Ovary (tissue), 9 donors: ENCODE results near the gene SLC10A4. TPM values are rescaled to one million over a fixed set of nuclear protein-coding genes. Genes with fewer than 3 reads are reported as not detected.

Experiments
- DNase-seq, 5 donors: peaks; one replicate each; pipeline ENCODE4 v3.0.0-alpha.2; 2019 to 2020
- H3K27ac ChIP-seq, 2 donors: fragments of 200-600 bp; one replicate each; pipeline versions ENCODE4 v1.5.1 to v1.8.0; 2019 to 2022
- H3K27me3 ChIP-seq: fragments of 200-600 bp; one replicate; pipeline ENCODE4 v1.8.0; 2022
- H3K36me3 ChIP-seq: fragments of 200-600 bp; sonication (generic); one replicate; pipeline ENCODE4 v1.5.1; 2019
- H3K4me1 ChIP-seq: one replicate; pipeline ENCODE4 v1.8.1; 2013; ENCODE audit warnings: mild to moderate bottlenecking, moderate library complexity; ENCODE audit not compliant: insufficient read depth
- H3K4me3 ChIP-seq: fragments of 200-600 bp; sonication (generic); one replicate; pipeline ENCODE4 v1.5.1; 2017
- H3K9me3 ChIP-seq, 2 donors: fragments of 200-600 bp in 1 of 2; sonication (generic) in 1 of 2; one replicate each; pipeline versions ENCODE4 v1.5.1 to v1.8.1; 2013 to 2019; ENCODE audit warnings: mild to moderate bottlenecking in 1 of 2, moderate library complexity in 1 of 2
- EP300 ChIP-seq: sonication (generic); formaldehyde crosslinking; IDR thresholded peaks from one replicate; pipeline ENCODE4 v1.6.1; 2017; ENCODE audit warnings: antibody characterized with exemption
- POLR2A ChIP-seq: fragments of 450-650 bp; IDR thresholded peaks from one replicate; pipeline ENCODE4 v1.6.1; 2017; ENCODE audit warnings: antibody characterized with exemption, mild to moderate bottlenecking, moderate library complexity
- WGBS, 3 donors: extraction: QIAGEN DNeasy Blood & Tissue Kit in 1 of 3; methylation state at CpG; one replicate each; pipeline versions ENCODE4 v1.1.5 to v1.1.7; 2013 to 2017; 5-methylcytosine and 5-hydroxymethylcytosine counted together
- intact Hi-C, 4 donors: fragments of 100-400 bp; cut with DNase I; formaldehyde crosslinking; loops; one replicate each; pipeline versions ENCODE4 v1.11.0 to v1.15.1; 2022 to 2023
- polyA plus RNA-seq, 2 donors: library from polyadenylated mRNA; stranded (reverse); fragments of 200-250 nt in 1 of 2; fragments of 350-450 nt in 1 of 2; fragmentation: Illumina TruSeq in 1 of 2; extraction: RNeasy Lipid Tissue Mini Kit (QIAGEN cat#74804) in 1 of 2; gene quantifications; one replicate each; pipeline ENCODE4 v1.2.3, GENCODE V29; 2013 to 2014
- total RNA-seq, 7 donors: library from RNA; depleted of rRNA in 2 of 7; stranded (reverse); fragments of >200 nt in 2 of 7; fragmentation: NEBNext Ultra II Directional in 3 of 7; extraction: Animal tissue kit (Norgen Biotek cat#: 25700) in 3 of 7; gene quantifications; one replicate each; pipeline versions ENCODE4 v1.1.0 to v1.2.4, GENCODE V29; 2016 to 2023
- TF ChIP-seq, protein P1 (sequence below), 3 donors: fragments of 450-650 bp in 2 of 3; fragments of 200-600 bp in 1 of 3; IDR thresholded peaks; one replicate each; pipeline versions ENCODE4 v1.5.1 to v1.8.0; 2016 to 2022; ENCODE audit warnings: antibody characterized with exemption in 3 of 3, mild to moderate bottlenecking in 1 of 3
- donor health status: DM: no; HTN: no; CAD: no; lungs with moderate emphysema.
- donor health status: DM: no; HTN: no; CAD: no.
- donor health status: Bipolar disorder and iron deficiency.
- donor health status: DM: yes; HTN: yes; CAD: no.
- donor health status: DM: no; HTN: no; CAD: no.
- donor health status: DM: yes; HTN: yes; CAD: no.

SLC10A4 gene
- total and polyA plus RNA-seq, 9 donors = 0.05 to 0.20 (median 0.12) TPM; not detected in 5

DNA sequence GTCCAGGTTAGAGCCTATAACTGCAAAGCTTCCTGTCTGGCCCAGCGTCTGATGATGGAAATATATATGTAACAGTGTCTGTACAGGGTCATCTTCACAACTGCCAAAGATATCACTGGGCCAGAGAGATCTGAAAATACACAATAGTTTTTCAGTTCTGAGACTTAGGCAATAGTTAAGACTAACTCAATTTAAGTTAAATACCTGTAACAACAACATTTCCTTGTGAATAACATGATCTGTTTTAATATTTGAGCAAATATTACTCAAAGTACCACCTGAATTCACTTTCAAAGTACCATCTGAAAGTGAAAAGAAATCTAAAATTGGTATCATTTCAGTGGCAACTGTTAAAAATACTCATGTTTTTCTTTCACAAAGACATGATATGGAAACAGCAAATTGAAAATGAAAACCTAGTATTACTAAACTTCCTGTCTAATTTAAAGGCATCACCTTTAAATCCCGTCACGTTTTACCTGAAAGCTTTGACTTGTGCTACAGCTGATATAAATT lies 16.5 kb downstream of the SLC10A4 start:
- H3K9me3 ChIP-seq = no peaks in the 10 kb centered on the region
- no peak for DNase-seq
- no peaks in the 10 kb centered on the region for H3K4me1 ChIP-seq
- TF ChIP-seq EP300 = no peak
- no peak for TF ChIP-seq POLR2A
- TF ChIP-seq, protein P1, sequence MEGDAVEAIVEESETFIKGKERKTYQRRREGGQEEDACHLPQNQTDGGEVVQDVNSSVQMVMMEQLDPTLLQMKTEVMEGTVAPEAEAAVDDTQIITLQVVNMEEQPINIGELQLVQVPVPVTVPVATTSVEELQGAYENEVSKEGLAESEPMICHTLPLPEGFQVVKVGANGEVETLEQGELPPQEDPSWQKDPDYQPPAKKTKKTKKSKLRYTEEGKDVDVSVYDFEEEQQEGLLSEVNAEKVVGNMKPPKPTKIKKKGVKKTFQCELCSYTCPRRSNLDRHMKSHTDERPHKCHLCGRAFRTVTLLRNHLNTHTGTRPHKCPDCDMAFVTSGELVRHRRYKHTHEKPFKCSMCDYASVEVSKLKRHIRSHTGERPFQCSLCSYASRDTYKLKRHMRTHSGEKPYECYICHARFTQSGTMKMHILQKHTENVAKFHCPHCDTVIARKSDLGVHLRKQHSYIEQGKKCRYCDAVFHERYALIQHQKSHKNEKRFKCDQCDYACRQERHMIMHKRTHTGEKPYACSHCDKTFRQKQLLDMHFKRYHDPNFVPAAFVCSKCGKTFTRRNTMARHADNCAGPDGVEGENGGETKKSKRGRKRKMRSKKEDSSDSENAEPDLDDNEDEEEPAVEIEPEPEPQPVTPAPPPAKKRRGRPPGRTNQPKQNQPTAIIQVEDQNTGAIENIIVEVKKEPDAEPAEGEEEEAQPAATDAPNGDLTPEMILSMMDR (IDR thresholded peaks at IDR 0.05) = no peak
- H3K27ac ChIP-seq = no peak overlapping the region
- intact Hi-C loops = no loop called here
- H3K4me3 ChIP-seq = no peak overlapping the region
- no peaks in the 10 kb centered on the region for H3K27me3 ChIP-seq
- no peaks in the 10 kb centered on the region for H3K36me3 ChIP-seq
- 91 to 93% (median 93%) methylated on average over 3 of the region's 3 CpGs for WGBS, 3 donors

DNA sequence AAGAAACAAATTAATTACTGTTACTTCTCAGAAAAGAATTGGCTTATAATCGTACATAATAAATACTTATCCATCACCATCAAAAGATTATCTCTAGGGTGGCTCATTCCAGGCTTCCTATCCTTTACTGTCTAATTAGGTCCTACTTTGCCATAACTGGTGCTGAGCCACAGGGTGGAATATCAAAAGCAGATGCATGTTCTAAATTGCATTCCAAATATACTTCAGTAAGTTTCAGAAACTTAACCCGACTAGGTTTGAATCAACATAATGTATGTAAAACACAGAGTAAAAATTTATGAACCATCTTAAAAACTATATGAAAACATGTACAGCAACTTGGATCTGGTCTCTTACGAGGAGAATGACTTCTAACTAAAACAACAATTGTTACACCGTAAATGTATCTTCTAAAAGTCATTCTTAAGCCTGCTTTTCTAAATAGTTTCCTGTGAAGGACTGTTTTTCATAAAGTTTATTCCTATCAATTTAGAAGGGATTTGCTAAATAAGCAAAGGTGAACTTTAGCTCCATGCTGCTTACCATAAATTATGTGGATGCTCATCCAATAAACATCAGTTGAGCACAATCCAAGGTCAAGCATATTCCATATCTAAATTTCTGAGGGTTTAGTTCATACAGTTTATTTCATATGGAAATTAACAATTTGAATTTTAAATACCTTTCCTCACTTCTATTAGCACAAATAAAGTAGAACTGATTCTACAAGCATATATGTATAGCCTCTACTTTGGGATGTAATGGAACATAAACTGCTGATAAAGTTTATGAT lies 20.3 kb downstream of the SLC10A4 start:
- TF ChIP-seq EP300 = no peak
- TF ChIP-seq, protein P1 (IDR thresholded peaks at IDR 0.05) = no peak
- TF ChIP-seq POLR2A = no peak
- intact Hi-C loops = no loop called here
- 58 to 63% (median 60%) methylated on average over 4 of the region's 4 CpGs for WGBS, 3 donors
- Histone ChIP-seq H3K4me3 (no peak overlapping the region), H3K27ac (no peak overlapping the region), H3K9me3 (no peaks in the 10 kb centered on the region), H3K36me3 (no peaks in the 10 kb centered on the region), H3K27me3 (no peaks in the 10 kb centered on the region), H3K4me1 (no peaks in the 10 kb centered on the region)
- DNase-seq = no peak

DNA sequence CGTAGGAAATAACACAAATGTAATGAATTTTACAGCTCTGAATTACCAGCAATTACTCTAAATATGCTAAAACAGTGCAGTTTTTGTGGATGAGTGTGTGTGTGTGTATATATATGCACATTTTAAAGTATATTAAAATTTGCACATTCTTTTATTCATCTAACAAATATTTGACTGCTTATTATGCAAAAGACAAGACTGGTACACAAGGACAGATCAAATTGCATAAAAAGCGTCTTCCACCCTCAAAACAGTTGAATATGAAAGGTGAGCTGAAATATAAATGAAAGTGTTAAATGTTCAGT lies 20.8 kb downstream of the SLC10A4 start:
- no peaks in the 10 kb centered on the region for H3K27me3 ChIP-seq
- H3K27ac ChIP-seq = no peak overlapping the region
- no peaks in the 10 kb centered on the region for H3K9me3 ChIP-seq
- TF ChIP-seq, protein P1 (IDR thresholded peaks at IDR 0.05) = no peak
- TF ChIP-seq EP300 (no peak), POLR2A (no peak)
- no peaks in the 10 kb centered on the region for H3K4me1 ChIP-seq
- 88 to 91% (median 90%) methylated on average over 2 of the region's 2 CpGs for WGBS, 3 donors
- intact Hi-C loops = no loop called here
- DNase-seq = no peak
- H3K36me3 ChIP-seq = no peaks in the 10 kb centered on the region
- H3K4me3 ChIP-seq = no peak overlapping the region

DNA sequence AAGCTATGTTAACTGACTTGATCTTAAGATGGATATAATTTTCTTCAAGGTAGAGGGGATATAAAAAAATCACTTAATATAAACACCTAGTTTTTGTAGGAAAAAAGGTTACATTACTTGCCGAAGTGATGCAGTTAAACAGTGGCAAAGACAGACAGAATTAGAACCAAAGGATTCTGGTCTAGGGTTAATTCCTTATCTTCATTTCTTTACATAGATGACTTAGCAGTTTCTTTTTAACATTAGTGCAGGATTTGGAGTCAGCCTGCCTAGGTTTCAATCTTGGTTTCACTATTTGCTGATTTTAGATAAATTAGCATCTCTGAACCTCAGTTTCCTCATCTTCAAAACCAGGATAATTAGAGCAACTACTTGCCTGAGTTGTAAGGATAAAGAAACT lies 21.2 kb downstream of the SLC10A4 start:
- TF ChIP-seq EP300 (no peak), POLR2A (no peak)
- TF ChIP-seq, protein P1 (IDR thresholded peaks at IDR 0.05) = no peak

More for the DNA sequence above, 21.2 kb downstream of the SLC10A4 start:
- H3K9me3 ChIP-seq = no peaks in the 10 kb centered on the region
- H3K36me3 ChIP-seq = no peaks in the 10 kb centered on the region
- 76 to 78% (median 78%) methylated on average over 1 of the region's 1 CpG for WGBS, 3 donors
- H3K4me1 ChIP-seq = no peaks in the 10 kb centered on the region
- no peak overlapping the region for H3K27ac ChIP-seq
- H3K27me3 ChIP-seq = no peaks in the 10 kb centered on the region
- no peak for DNase-seq
- no peak overlapping the region for H3K4me3 ChIP-seq
- intact Hi-C loops = no loop called here
